H9 (cell line): ENCODE data around the gene CD320. TPM values are rescaled to one million over a fixed set of nuclear protein-coding genes. Genes with fewer than 3 reads are reported as not detected.

Experiments used
- DNase-seq: peaks from one replicate; pipeline ENCODE4 v3.0.0-alpha.2; 2017
- H2AFZ ChIP-seq: one replicate; pipeline ENCODE4 v1.6.1; 2013; ENCODE audit warnings: mild to moderate bottlenecking, low read length, control low read depth, moderate library complexity
- H2AK5ac ChIP-seq: 2 replicates; pipeline ENCODE4 v1.6.1; 2013; ENCODE audit warnings: low read length, control low read depth, mixed read lengths; ENCODE audit not compliant: insufficient read length
- H2BK120ac ChIP-seq: one replicate; pipeline ENCODE4 v1.6.1; 2013; ENCODE audit warnings: low read depth, mild to moderate bottlenecking, low read length, control low read depth, inconsistent platforms; ENCODE audit not compliant: poor library complexity, severe bottlenecking
- H2BK12ac ChIP-seq: 2 replicates; pipeline ENCODE4 v1.6.1; 2013; ENCODE audit warnings: low read length, control low read depth, mixed read lengths, low read depth; ENCODE audit not compliant: insufficient read length
- H2BK15ac ChIP-seq: 2 replicates; pipeline ENCODE4 v1.6.1; 2013; ENCODE audit warnings: low read depth, low read length, control low read depth
- H2BK20ac ChIP-seq: one replicate; pipeline ENCODE4 v1.6.1; 2013; ENCODE audit warnings: low read depth, mild to moderate bottlenecking, low read length, control low read depth, inconsistent platforms; ENCODE audit not compliant: poor library complexity, severe bottlenecking
- H2BK5ac ChIP-seq: 2 replicates; pipeline ENCODE4 v1.6.1; 2013; ENCODE audit warnings: low read length, control low read depth, mixed read lengths; ENCODE audit not compliant: insufficient read length
- H3K14ac ChIP-seq: 2 replicates; pipeline ENCODE4 v1.6.1; 2013; ENCODE audit warnings: low read length, control low read depth; ENCODE audit not compliant: insufficient read depth
- H3K18ac ChIP-seq: 2 replicates; pipeline ENCODE4 v1.6.1; 2013; ENCODE audit warnings: low read depth, mild to moderate bottlenecking, mixed read lengths, low read length, control low read depth; ENCODE audit not compliant: insufficient read length
- H3K23ac ChIP-seq: 2 replicates; pipeline ENCODE4 v1.6.1; 2013; ENCODE audit warnings: low read length, control low read depth, mixed read lengths, low read depth; ENCODE audit not compliant: insufficient read length
- H3K23me2 ChIP-seq: 2 replicates; pipeline ENCODE4 v1.6.1; 2013; ENCODE audit warnings: low read depth, mild to moderate bottlenecking, mixed read lengths, low read length, control low read depth; ENCODE audit not compliant: insufficient read length, poor library complexity, severe bottlenecking
- H3K27ac ChIP-seq: 2 replicates; pipeline ENCODE4 v1.5.1; 2013; ENCODE audit warnings: low read length, control low read depth, mixed read lengths, low read depth; ENCODE audit not compliant: insufficient read length
- H3K27me3 ChIP-seq: 2 replicates; pipeline ENCODE4 v1.6.1; 2013; ENCODE audit warnings: low read length, control low read depth, inconsistent platforms; ENCODE audit not compliant: insufficient read depth
- H3K4ac ChIP-seq: 2 replicates; pipeline ENCODE4 v1.6.1; 2013; ENCODE audit warnings: low read depth, mild to moderate bottlenecking, control low read depth, inconsistent platforms, low read length, moderate library complexity
- H3K4me1 ChIP-seq: 2 replicates; pipeline ENCODE4 v1.6.1; 2013; ENCODE audit warnings: low read length, control low read depth, inconsistent platforms; ENCODE audit not compliant: insufficient read depth
- H3K4me2 ChIP-seq: 2 replicates; pipeline ENCODE4 v1.6.1; 2013; ENCODE audit warnings: low read length, control low read depth, mixed read lengths; ENCODE audit not compliant: insufficient read length, insufficient read depth
- H3K56ac ChIP-seq: 2 replicates; pipeline ENCODE4 v1.6.1; 2013; ENCODE audit warnings: low read depth, mild to moderate bottlenecking, mixed read lengths, low read length, control low read depth; ENCODE audit not compliant: insufficient read length
- H3K79me1 ChIP-seq: 2 replicates; pipeline ENCODE4 v1.6.1; 2013; ENCODE audit warnings: low read depth, mild to moderate bottlenecking, moderate library complexity, low read length, control low read depth, inconsistent platforms; ENCODE audit not compliant: insufficient read depth, poor library complexity, severe bottlenecking
- H3K79me2 ChIP-seq: 2 replicates; pipeline ENCODE4 v1.6.1; 2013; ENCODE audit warnings: low read length, control low read depth, inconsistent platforms; ENCODE audit not compliant: insufficient read depth
- H3K9ac ChIP-seq: 2 replicates; pipeline ENCODE4 v1.6.1; 2013; ENCODE audit warnings: low read length, control low read depth, mixed read lengths; ENCODE audit not compliant: insufficient read length; ENCODE audit errors: extremely low read depth
- H3K9me3 ChIP-seq: one replicate; pipeline ENCODE4 v1.6.1; 2013; ENCODE audit warnings: low read depth, low read length, inconsistent platforms; ENCODE audit not compliant: control insufficient read depth
- H3T11ph ChIP-seq: one replicate; pipeline ENCODE4 v1.6.1; 2013; ENCODE audit warnings: mild to moderate bottlenecking, low read length, control low read depth, inconsistent platforms
- H4K20me1 ChIP-seq: one replicate; pipeline ENCODE4 v1.6.1; 2013; ENCODE audit not compliant: control insufficient read depth, insufficient read length, insufficient read depth
- H4K5ac ChIP-seq: 2 replicates; pipeline ENCODE4 v1.6.1; 2013; ENCODE audit warnings: low read depth, mild to moderate bottlenecking, mixed read lengths, low read length, control low read depth; ENCODE audit not compliant: insufficient read length
- H4K8ac ChIP-seq: replicated peaks from 2 replicates; pipeline ENCODE4 v1.6.1; 2013; ENCODE audit warnings: low read length, control low read depth, mixed read lengths, low read depth; ENCODE audit not compliant: insufficient read length
- H4K91ac ChIP-seq: 2 replicates; pipeline ENCODE4 v1.6.1; 2013; ENCODE audit warnings: low read depth, mild to moderate bottlenecking, moderate library complexity, mixed read lengths, low read length, control low read depth; ENCODE audit not compliant: insufficient read length
- H3K27ac Mint-ChIP-seq, 3 experiments: 2 replicates in 2 of 3; 3 replicates in 1 of 3; pipeline ENCODE4 v1.8.0; 2020 to 2021; ENCODE audit warnings: mixed read lengths in 3 of 3, mild to moderate bottlenecking in 1 of 3, moderate library complexity in 1 of 3
- H3K27me3 Mint-ChIP-seq: 2 replicates; pipeline ENCODE4 v1.8.0; 2021; ENCODE audit warnings: low read depth, mild to moderate bottlenecking, moderate library complexity, mixed read lengths
- H3K36me3 Mint-ChIP-seq, 3 experiments: 2 replicates in 2 of 3; 3 replicates in 1 of 3; pipeline ENCODE4 v1.8.0; 2020 to 2021; ENCODE audit warnings: low read depth in 3 of 3, mixed read lengths in 3 of 3; ENCODE audit not compliant: insufficient read depth in 1 of 3
- H3K4me1 Mint-ChIP-seq, 2 experiments: 2 replicates each; pipeline ENCODE4 v1.8.0; 2020; ENCODE audit warnings: mixed read lengths in 2 of 2
- H3K4me3 Mint-ChIP-seq, 2 experiments: 2 replicates in 1 of 2; 3 replicates in 1 of 2; pipeline ENCODE4 v1.8.0; 2020 to 2021; ENCODE audit warnings: mild to moderate bottlenecking in 2 of 2, mixed read lengths in 2 of 2, moderate library complexity in 1 of 2
- H3K9me3 Mint-ChIP-seq, 2 experiments: 2 replicates in 1 of 2; 3 replicates in 1 of 2; pipeline ENCODE4 v1.8.0; 2020; ENCODE audit warnings: mild to moderate bottlenecking in 2 of 2, mixed read lengths in 2 of 2, moderate library complexity in 1 of 2
- WGBS: extraction: QIAGEN DNeasy Blood & Tissue Kit; methylation state at CpG from one replicate; pipeline ENCODE4 v1.1.7; 2013; ENCODE audit warnings: missing lambda C conversion rate, low lambda C conversion rate, mixed read lengths; ENCODE audit not compliant: insufficient read length; ENCODE audit errors: extremely low coverage; 5-methylcytosine and 5-hydroxymethylcytosine counted together
- total RNA-seq: library from RNA; stranded (reverse); gene quantifications from 2 replicates; pipeline ENCODE4 v1.2.1, GENCODE V29; 2021
- TF ChIP-seq, protein P1 (sequence below): fragments of 200-600 bp; sonication (generic); conservative IDR thresholded peaks from 3 replicates; pipeline ENCODE4 v1.8.0; 2021; ENCODE audit warnings: antibody characterized with exemption, mild to moderate bottlenecking

Gene CD320
- total RNA-seq, 1 experiment from 2014 or later: 72.1 TPM

DNA sequence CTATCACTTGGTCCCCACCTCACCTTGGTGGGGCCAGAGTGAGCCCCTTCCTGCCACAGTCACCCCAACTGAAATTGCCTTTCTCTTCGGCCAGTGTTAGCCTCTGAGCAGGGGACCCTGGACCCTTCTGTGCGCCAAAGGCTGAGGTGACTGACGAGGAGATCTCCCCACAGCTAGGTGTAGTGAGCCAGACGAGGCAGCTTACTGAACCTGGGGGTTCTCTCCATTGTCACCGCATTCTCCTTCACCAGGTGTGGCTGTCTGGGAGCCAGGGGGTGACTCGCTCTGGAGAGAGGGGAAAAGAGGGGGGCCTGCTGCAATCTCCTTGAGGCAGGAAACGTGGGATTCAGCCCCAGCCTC lies 14.5 kb upstream of the CD320 start:
- Histone ChIP-seq H2BK20ac (no peak overlapping the region), H3K4me2 (peak overlapping the region; percentile 39), H3K56ac (no peak overlapping the region), H2AK5ac (no peak overlapping the region), H3K4me1 (no peaks in the 10 kb centered on the region), H2AFZ (no peak overlapping the region), H3K23ac (no peak overlapping the region), H3K23me2 (peaks cover 6% of the 10 kb centered on the region), H2BK120ac (no peak overlapping the region), H4K5ac (no peak overlapping the region), H2BK12ac (no peak overlapping the region), H3K9me3 (no peaks in the 10 kb centered on the region), H3T11ph (no peak overlapping the region), H3K79me1 (no peaks in the 10 kb centered on the region), H3K27me3 (no peaks in the 10 kb centered on the region), H4K8ac (no peak overlapping the region), H4K20me1 (no peaks in the 10 kb centered on the region), H3K9ac (peak overlapping the region; percentile 85), H3K18ac (no peak overlapping the region), H3K14ac (no peak overlapping the region; the same call in 1 of the 2 replicates), H3K27ac (no peak overlapping the region), H3K4ac (no peak overlapping the region), H2BK5ac (no peak overlapping the region), H2BK15ac (no peak overlapping the region), H3K79me2 (peaks cover 5% of the 10 kb centered on the region; the same call in 1 of the 2 replicates), H4K91ac (no peak overlapping the region)
- TF ChIP-seq, protein P1, sequence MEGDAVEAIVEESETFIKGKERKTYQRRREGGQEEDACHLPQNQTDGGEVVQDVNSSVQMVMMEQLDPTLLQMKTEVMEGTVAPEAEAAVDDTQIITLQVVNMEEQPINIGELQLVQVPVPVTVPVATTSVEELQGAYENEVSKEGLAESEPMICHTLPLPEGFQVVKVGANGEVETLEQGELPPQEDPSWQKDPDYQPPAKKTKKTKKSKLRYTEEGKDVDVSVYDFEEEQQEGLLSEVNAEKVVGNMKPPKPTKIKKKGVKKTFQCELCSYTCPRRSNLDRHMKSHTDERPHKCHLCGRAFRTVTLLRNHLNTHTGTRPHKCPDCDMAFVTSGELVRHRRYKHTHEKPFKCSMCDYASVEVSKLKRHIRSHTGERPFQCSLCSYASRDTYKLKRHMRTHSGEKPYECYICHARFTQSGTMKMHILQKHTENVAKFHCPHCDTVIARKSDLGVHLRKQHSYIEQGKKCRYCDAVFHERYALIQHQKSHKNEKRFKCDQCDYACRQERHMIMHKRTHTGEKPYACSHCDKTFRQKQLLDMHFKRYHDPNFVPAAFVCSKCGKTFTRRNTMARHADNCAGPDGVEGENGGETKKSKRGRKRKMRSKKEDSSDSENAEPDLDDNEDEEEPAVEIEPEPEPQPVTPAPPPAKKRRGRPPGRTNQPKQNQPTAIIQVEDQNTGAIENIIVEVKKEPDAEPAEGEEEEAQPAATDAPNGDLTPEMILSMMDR: no peak
- WGBS: no CpG with 5 or more reads among the region's 7 CpGs
- H3K4me3 Mint-ChIP-seq: peak overlapping the region; percentile 96 to 98
- peaks cover 12 to 25% of the 10 kb centered on the region in 2 experiments for H3K4me1 Mint-ChIP-seq
- DNase-seq: no peak
- H3K27ac Mint-ChIP-seq: peak overlapping the region in 2 of 3 experiments; percentile 12 to 97; a peak in 3 of 7 replicates
- peaks cover 4% of the 10 kb centered on the region for H3K27me3 Mint-ChIP-seq
- H3K36me3 Mint-ChIP-seq: peaks cover 14 to 31% (median 22%) of the 10 kb centered on the region in 3 experiments
- H3K9me3 Mint-ChIP-seq: peaks cover 0 to 3% of the 10 kb centered on the region in 2 experiments; a peak in 2 of 5 replicates
